ENCODE data around the gene PKD1.

Gene PKD1

DNA sequence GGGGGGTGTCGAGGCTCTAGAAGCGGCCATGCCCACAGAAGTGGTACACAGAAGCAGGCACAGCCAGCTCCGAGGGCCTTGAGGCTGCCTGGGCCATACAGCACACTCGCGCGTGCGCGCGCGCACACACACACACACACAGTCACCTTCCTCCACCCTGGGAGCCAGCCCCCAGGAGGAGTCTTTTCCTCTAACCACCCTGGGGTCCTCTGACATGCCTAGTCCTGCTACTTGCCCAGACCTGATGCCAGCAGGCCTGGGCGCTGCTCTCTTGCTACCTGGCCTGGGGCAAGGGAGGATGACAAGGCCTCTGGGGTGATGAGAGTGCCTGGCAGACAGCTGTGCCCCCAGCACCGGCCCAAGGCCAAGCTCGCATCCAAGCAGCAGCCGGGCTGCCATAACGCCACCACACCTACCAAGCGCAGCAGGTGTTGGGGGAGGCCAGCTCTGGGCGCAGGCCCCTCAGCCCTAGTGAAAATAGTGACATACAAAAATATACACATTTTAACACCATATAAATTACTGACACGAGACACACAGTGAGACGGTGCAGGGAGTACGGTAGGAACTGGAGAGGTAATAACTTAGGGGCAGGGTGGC, 46.8 kb downstream of the PKD1 start:
- DNase-seq (ENCODE audit: low read depth, low spot score): no peak
- H3K4me3 ChIP-seq (ENCODE audit: low read depth, low read length): no peak overlapping the region
- TF ChIP-seq, protein P1, sequence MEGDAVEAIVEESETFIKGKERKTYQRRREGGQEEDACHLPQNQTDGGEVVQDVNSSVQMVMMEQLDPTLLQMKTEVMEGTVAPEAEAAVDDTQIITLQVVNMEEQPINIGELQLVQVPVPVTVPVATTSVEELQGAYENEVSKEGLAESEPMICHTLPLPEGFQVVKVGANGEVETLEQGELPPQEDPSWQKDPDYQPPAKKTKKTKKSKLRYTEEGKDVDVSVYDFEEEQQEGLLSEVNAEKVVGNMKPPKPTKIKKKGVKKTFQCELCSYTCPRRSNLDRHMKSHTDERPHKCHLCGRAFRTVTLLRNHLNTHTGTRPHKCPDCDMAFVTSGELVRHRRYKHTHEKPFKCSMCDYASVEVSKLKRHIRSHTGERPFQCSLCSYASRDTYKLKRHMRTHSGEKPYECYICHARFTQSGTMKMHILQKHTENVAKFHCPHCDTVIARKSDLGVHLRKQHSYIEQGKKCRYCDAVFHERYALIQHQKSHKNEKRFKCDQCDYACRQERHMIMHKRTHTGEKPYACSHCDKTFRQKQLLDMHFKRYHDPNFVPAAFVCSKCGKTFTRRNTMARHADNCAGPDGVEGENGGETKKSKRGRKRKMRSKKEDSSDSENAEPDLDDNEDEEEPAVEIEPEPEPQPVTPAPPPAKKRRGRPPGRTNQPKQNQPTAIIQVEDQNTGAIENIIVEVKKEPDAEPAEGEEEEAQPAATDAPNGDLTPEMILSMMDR (IDR thresholded peaks at IDR 0.05; ENCODE audit: low read depth, low read length): no peak
- in situ Hi-C loops (cut with HindIII; ENCODE audit: low sequenced_read_pairs): no loop called here

DNA sequence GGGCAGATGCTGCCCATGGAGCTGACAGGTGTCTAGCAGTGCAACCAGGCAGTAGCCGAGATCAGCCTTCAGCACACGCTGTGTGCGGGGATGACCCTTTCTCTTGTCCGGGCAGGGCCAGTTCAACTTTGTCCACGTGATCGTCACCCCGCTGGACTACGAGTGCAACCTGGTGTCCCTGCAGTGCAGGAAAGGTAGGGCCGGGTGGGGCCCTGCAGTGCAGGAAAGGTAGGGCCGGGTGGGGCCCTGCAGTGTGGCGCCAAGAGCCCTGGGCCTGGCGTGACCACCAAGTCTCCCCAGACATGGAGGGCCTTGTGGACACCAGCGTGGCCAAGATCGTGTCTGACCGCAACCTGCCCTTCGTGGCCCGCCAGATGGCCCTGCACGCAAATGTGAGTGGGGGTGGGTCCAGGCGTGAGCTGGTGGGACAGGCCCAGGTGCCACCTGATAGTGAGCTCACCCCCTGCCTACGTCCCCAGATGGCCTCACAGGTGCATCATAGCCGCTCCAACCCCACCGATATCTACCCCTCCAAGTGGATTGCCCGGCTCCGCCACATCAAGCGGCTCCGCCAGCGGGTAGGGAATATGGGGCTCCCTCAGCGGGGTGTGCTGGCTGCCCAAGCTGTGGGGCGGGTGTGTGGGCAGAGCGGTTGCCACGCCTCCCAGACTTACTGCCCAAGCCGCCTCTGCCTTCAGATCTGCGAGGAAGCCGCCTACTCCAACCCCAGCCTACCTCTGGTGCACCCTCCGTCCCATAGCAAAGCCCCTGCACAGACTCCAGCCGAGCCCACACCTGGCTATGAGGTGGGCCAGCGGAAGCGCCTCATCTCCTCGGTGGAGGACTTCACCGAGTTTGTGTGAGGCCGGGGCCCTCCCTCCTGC, 47.7 kb downstream of the PKD1 start:
- no peak for DNase-seq (ENCODE audit: low read depth, low spot score)
- H3K4me3 ChIP-seq (ENCODE audit: low read depth, low read length): no peak overlapping the region
- in situ Hi-C loops (cut with HindIII; ENCODE audit: low sequenced_read_pairs): no loop called here
- TF ChIP-seq, protein P1 (IDR thresholded peaks at IDR 0.05; ENCODE audit: low read depth, low read length): no peak

- no peak overlapping the region for H3K4me3 ChIP-seq (ENCODE audit: low read depth, low read length)
- TF ChIP-seq, protein P1 (IDR thresholded peaks at IDR 0.05; ENCODE audit: low read depth, low read length): no peak
- DNase-seq (ENCODE audit: low read depth, low spot score): no peak
- in situ Hi-C loops (cut with HindIII; ENCODE audit: low sequenced_read_pairs): no loop called here
Measured at GRCh38 chr16:2086812-2087747, 48.6 kb downstream of the PKD1 start.

GRCh38 chr16:2086106-2086742, 49.5 kb downstream of the PKD1 start:
- no peak overlapping the region for H3K4me3 ChIP-seq (ENCODE audit: low read depth, low read length)
- in situ Hi-C loops (cut with HindIII; ENCODE audit: low sequenced_read_pairs): no loop called here
- TF ChIP-seq, protein P1 (IDR thresholded peaks at IDR 0.05; ENCODE audit: low read depth, low read length): no peak
- DNase-seq (ENCODE audit: low read depth, low spot score): no peak

DNA sequence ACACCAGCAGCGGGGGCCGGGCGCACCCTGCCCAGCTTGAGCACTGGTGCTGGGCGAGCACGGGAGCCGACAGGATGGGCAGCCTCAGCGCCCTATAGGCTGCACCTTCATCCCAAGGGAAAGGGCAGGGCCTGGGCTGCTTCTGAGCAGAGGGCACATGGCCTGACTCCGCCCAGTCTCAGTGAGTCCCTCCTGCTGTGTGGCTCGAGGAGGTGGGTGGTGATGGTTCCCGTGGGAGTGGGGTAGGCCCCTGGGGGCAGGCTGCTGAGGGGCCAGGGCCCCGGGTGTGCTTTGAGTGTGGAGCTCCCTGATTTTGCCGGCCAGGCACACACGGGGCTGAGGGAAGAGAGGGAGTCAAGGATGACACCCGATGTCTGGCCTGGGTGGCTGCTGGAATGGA, 50.0 kb downstream of the PKD1 start:
- no peak for DNase-seq (ENCODE audit: low read depth, low spot score)
- in situ Hi-C loops (cut with HindIII; ENCODE audit: low sequenced_read_pairs): no loop called here
- no peak overlapping the region for H3K4me3 ChIP-seq (ENCODE audit: low read depth, low read length)
- TF ChIP-seq, protein P1 (IDR thresholded peaks at IDR 0.05; ENCODE audit: low read depth, low read length): no peak
